ENCODE data around the gene NCKAP5L. TPM values are rescaled to one million over a fixed set of nuclear protein-coding genes. Genes with fewer than 3 reads are reported as not detected.
"Not testable (repeated sequence)": the region's sequence is repeated elsewhere in the genome, so short reads cannot be mapped to it uniquely, and the experiment has no call there.

The NCKAP5L gene
- total RNA-seq, 1 donor from 2014 or later = 9.1 TPM

- no peaks in the 10 kb centered on the region for H3K9me3 Mint-ChIP-seq
- ATAC-seq (ENCODE audit: low read depth) = no peak
- CTCF ChIA-PET = interaction anchor here (1.4 to 3.1 kb wide), 2 partner anchors 81 to 124 kb away, joined by 5 to 11 read pairs; partner anchors contain the start of gene TMBIM6
- POLR2A ChIA-PET = no interaction called here
- no peak for DNase-seq
- no peaks in the 10 kb centered on the region for H3K4me1 Mint-ChIP-seq
- no peak overlapping the region for H3K27ac Mint-ChIP-seq
- no peak for TF ChIP-seq CTCF (IDR thresholded peaks at IDR 0.05)
- H3K36me3 Mint-ChIP-seq (ENCODE audit: low read depth) = no peaks in the 10 kb centered on the region
- intact Hi-C loops (cut with micrococcal nuclease) = loop anchor here (5.0 kb wide), 1 partner anchor 102 kb away; no protein-coding TSS in a partner anchor
- H3K4me3 Mint-ChIP-seq = no peak overlapping the region
- peaks cover 6% of the 10 kb centered on the region for H3K27me3 Mint-ChIP-seq
Measured at GRCh38 chr12:49865109-49865781, 37.0 kb upstream of the NCKAP5L start.

GRCh38 chr12:49864798-49865090 lies 36.5 kb upstream of the NCKAP5L start:
- Mint-ChIP-seq H3K36me3 (ENCODE audit: low read depth) (no peaks in the 10 kb centered on the region), H3K27me3 (peaks cover 9% of the 10 kb centered on the region), H3K9me3 (no peaks in the 10 kb centered on the region), H3K27ac (no peak overlapping the region), H3K4me3 (no peak overlapping the region), H3K4me1 (no peaks in the 10 kb centered on the region)
- intact Hi-C loops (cut with micrococcal nuclease) = loop anchor here (5.0 kb wide), 1 partner anchor 103 kb away; no protein-coding TSS in a partner anchor
- no peak for TF ChIP-seq CTCF (IDR thresholded peaks at IDR 0.05)
- CTCF ChIA-PET = interaction anchor here (3.1 kb wide), 1 partner anchor 81 kb away, joined by 11 read pairs; no protein-coding TSS in a partner anchor
- DNase-seq (no peak), ATAC-seq (ENCODE audit: low read depth) (no peak)
- POLR2A ChIA-PET = no interaction called here

- DNase-seq = no peak
- H3K4me1 Mint-ChIP-seq = no peaks in the 10 kb centered on the region
- ChIA-PET POLR2A (no interaction called here), CTCF (interaction anchor here (3.1 kb wide), 1 partner anchor 82 kb away, joined by 11 read pairs; no protein-coding TSS in a partner anchor)
- peaks cover 12% of the 10 kb centered on the region for H3K27me3 Mint-ChIP-seq
- ATAC-seq (ENCODE audit: low read depth) = no peak
- H3K36me3 Mint-ChIP-seq (ENCODE audit: low read depth) = no peaks in the 10 kb centered on the region
- no peaks in the 10 kb centered on the region for H3K9me3 Mint-ChIP-seq
- no peak overlapping the region for H3K27ac Mint-ChIP-seq
- TF ChIP-seq CTCF (IDR thresholded peaks at IDR 0.05) = no peak
- no peak overlapping the region for H3K4me3 Mint-ChIP-seq
- intact Hi-C loops (cut with micrococcal nuclease) = no loop called here
Measured at GRCh38 chr12:49863946-49864797, 36.0 kb upstream of the NCKAP5L start.

- CTCF ChIA-PET; H3K4me3 Mint-ChIP-seq; H3K27ac Mint-ChIP-seq; intact Hi-C loops (cut with micrococcal nuclease); H3K4me1 Mint-ChIP-seq; DNase-seq; ATAC-seq (ENCODE audit: low read depth); H3K9me3 Mint-ChIP-seq; H3K36me3 Mint-ChIP-seq (ENCODE audit: low read depth); POLR2A ChIA-PET: not testable (repeated sequence)
- peaks cover 11% of the 10 kb centered on the region for H3K27me3 Mint-ChIP-seq
Measured at GRCh38 chr12:49860921-49861320, 32.7 kb upstream of the NCKAP5L start.

- H3K9me3 Mint-ChIP-seq; H3K36me3 Mint-ChIP-seq (ENCODE audit: low read depth); ATAC-seq (ENCODE audit: low read depth); H3K4me3 Mint-ChIP-seq; intact Hi-C loops (cut with micrococcal nuclease); CTCF ChIA-PET; H3K4me1 Mint-ChIP-seq; H3K27ac Mint-ChIP-seq; DNase-seq: not testable (repeated sequence)
- POLR2A ChIA-PET = interaction anchor here (0.7 kb wide), 1 partner anchor 103 kb away, joined by 3 read pairs; no protein-coding TSS in a partner anchor
- H3K27me3 Mint-ChIP-seq = peaks cover 17% of the 10 kb centered on the region
Measured at GRCh38 chr12:49855890-49856289, 27.7 kb upstream of the NCKAP5L start.

- ChIA-PET POLR2A (interaction anchor here (0.7 kb wide), 1 partner anchor 104 kb away, joined by 3 read pairs; no protein-coding TSS in a partner anchor), CTCF (no interaction called here)
- H3K36me3 Mint-ChIP-seq (ENCODE audit: low read depth) = no peaks in the 10 kb centered on the region
- peaks cover 24% of the 10 kb centered on the region for H3K27me3 Mint-ChIP-seq
- ATAC-seq (ENCODE audit: low read depth) = no peak
- TF ChIP-seq CTCF (IDR thresholded peaks at IDR 0.05) = no peak
- no peak for DNase-seq
- H3K27ac Mint-ChIP-seq = no peak overlapping the region
- H3K4me3 Mint-ChIP-seq = no peak overlapping the region
- peaks cover 3% of the 10 kb centered on the region for H3K9me3 Mint-ChIP-seq
- intact Hi-C loops (cut with micrococcal nuclease) = no loop called here
- H3K4me1 Mint-ChIP-seq = no peaks in the 10 kb centered on the region
Measured at GRCh38 chr12:49854976-49855375, 26.8 kb upstream of the NCKAP5L start.

Measured in activated B cell treated with CpG ODN at 0.5 μM for 24 hours (primary cell).